Amygdala (tissue), 56 donors: ENCODE results near the gene FYCO1.
"Not testable (repeated sequence)": the region's sequence is repeated elsewhere in the genome, so short reads cannot be mapped to it uniquely, and the experiment has no call there.

Experiments used
- DNase-seq, 56 donors: peaks; one replicate each; lab custom pipeline; 2025; lab: John Stamatoyannopoulos, UW

Gene FYCO1

DNA sequence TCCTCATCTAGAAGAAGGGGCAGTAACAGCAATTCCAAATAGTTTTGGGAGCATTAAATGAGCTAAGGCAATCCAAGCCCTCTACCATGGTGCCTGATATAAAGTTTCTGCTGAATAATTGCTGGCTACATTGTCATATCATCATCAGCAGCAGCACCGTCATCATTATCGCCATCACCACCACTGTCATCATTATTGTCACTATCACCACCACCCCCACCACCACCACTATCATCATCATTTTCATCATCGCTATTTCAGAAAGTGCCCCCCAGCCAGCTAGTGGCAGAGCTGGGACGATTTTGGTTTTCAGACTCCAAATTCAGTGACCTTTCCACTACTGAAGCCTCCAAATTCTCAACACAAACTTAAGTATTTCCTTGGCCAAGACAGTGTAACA is 16.6 kb upstream of the FYCO1 start:
- DNase-seq, result no peak

DNA sequence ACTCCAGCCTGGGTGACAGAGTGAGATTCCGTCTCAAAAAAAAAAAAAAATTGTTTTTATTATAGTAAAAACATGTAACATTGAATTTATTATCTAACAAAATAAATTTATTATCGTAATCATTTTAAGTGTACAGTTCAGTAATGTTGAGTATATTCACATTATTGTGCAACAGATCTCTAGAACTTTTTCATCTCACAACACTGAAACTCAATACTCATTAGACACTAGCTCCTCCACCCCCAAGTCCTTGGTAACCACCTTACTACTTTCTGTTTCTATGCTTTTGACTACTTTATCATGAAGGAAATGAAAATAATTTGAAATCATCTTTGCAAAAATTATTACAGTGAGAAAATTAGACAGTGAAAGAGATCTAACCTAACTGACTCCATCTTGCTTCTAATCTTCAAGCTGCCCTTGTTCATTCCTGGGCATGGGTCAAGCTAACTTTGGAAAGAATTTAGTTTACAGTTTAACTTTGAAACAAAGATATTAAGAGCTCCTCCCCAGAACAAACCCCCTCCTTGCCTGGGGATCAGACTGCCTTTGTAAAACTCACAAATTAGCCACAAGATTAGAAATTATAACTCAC is 15.0 kb upstream of the FYCO1 start:
- DNase-seq, result no peak

DNA sequence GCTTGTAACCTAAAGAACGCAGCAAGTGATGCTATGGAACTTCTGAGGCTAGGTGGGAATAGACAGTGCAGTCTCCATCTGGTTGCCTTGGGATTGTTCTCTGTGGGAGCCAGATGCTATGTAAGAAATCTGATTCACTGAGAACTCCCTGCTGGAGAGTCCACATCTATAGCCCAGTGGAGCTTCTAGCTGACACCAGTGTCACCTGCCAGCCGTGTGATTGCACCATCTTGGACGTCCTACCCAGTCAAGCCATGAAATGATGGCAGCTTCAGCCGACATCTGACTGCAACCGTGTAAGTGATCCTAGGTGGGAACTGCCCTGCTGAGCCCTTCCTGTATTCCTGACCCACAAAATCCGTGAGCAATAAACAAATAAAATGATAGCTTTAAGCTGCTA is 12.4 kb upstream of the FYCO1 start:
- no peak for DNase-seq

DNA sequence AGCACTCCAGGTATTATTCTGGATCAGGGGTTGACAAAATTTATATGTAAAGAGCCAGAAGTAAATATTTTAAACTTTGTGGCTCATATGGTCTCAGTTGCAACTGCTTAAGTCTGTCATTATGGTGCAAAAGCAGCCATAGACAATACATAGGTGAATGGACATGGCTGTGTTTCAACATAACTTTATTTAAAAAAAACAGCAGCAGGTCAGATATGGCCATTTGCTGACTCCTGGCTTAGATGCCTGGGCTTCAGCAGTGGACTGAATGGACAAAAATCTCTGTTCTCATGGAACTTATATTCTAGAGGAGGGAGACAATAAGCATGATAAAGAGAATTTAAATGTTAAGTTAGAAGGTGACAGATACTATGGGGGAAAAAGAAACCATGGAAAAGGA is 11.7 kb upstream of the FYCO1 start:
- no peak for DNase-seq

DNA sequence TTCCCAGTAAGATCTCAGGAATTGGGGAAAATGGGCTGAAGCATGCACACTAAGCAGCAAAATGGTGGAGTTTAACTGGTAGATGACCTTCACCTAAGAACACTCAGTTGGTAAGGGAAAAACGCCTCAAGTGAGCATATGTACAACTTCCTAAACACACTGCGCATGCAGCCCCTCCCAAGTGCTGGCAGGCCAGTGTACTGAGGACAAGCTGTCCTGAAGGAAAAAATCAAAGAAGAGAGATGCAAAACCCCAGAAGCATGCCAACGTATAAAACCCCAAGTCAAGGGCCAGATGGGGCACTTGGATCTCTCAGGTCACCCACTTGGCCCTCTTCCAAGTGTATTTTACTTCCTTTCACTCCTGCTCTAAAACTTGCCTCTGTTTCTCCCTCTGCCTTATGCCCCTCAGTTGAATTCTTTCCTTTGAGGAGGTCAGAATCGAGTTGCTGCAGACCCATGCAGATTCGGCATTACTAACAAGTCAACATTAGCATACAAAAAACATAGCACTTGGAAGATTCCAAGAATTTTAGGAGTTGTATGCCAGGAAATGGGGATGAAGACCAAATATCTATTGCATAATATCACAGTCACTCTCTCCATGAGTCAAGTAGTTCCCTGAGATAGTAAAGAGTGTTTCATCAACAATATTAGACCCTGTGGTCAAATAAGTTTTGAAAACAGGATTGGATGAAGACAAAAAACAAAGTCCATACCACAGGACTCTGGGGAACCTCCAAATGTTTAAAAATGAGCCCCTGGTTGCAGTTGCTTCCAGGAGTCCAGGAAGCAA is 10.8 kb upstream of the FYCO1 start:
- no peak for DNase-seq

DNA sequence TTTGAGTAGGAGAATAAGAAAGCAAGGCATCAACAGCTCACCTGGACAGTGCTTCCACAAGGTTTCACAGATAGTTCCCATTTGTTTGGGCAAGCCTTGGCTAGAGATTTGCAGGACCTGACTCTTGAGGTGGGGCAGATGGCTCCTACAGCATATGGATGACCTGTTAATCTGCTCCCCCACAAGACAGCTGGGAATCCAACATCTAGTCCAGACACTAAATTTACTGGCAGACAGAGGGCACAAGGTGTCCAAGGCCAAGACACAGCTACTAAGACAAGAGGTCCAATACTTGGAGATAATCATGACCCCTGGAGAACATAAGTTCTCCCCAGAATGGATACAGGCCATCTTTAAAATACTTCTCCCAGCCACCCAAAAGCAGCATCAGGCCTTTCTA is 8.1 kb upstream of the FYCO1 start:
- not testable (repeated sequence) for DNase-seq

DNA sequence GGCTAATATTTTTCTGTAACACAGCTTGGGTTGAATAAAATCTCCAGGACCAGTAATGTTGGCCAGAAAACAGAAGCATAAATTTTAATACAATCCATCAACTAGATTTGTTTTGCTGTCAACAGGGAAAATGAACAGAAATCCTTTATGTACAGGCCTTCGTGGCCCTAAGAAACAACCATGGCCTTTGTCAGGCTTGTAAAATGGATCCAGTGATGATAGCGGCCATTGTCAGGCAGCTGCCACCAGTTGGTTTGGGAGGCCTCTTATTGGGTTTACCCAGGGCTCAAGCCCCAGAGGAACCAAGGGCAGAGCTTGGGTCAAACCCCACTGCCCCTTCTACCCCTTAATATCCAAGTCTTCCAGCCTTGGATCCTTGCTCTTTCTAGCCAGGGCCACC is 5.6 kb upstream of the FYCO1 start:
- DNase-seq, result peak in 6 of 56 donors; percentile 4 to 34 (median 8)

DNA sequence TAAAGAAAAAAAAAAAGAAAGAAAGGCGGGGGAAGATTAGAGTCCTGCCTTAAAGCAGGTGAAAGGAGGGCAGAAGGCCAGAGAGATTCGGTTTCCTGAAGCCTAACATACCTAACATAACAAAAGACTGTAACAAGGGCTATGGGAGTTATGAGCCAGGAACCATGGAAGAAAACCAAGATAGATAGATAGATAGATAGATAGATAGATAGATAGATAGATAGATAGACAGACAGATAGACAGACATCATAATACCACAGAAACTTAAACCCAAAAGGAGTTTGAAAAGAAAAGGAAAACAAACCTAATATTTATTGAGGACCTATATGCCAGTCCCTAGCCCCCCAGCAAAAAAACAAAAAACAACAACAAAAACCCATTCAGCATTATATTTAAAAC is 2.3 kb upstream of the FYCO1 start:
- DNase-seq, result no peak

DNA sequence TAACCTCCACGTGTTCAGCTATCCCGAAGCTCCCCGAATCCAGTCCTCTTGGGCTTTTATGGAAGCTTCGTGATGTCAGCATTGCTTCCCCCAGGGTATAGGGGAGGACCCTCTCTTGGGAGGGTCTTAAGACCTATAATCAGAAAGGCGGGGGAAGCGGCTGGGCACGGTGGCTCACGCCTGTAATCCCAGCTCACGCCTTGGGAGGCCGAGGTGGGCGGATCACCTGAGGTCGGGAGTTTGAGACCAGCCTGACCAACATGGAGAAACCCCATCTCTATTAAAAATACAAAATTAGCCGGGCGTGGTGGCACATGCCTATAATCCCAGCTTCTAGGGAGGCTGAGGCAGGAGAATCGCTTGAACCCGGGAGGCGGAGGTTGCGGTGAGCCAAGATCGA is 1.9 kb upstream of the FYCO1 start:
- not testable (repeated sequence) for DNase-seq

DNA sequence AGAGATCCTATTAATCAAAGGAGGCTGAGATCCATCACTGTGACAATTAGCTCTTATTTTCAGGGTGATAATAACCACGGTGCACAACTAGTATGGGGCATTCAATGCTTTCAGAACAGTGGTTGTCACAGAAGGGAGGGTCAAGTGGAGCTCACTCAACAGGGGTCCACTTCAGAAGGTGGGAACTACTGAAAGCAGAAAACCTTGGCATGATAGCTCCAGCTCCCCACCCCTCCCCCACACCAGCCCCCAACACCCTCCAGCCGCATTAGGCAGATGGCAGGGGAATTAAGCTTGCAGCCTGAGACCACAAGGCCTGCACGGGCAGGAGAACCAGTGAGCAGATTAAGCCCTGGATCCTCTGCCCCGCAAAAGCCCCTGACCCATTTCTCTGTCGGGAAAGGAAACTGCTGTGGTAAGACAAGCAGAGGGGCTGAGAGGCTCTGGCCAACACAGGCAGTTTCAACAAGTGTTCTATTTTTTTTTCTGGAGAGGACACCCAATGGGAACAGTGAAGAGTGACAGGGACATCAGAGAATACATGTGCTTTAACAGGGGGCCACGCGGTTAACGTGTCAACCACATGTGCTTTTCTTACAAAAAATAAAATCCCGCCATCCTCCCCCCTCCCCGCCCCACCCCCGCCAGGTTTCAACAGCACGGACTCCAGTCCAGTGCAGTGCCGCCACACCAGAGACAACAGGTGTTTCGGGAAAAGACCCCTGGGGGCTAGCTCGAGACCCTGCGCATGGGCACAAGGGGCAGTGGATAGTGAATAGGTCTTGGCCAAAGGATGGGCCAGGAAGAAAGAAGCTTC is 997 bp downstream of the FYCO1 start:
- DNase-seq, result peak in 3 of 56 donors; percentile 36 to 41 (median 40)

DNA sequence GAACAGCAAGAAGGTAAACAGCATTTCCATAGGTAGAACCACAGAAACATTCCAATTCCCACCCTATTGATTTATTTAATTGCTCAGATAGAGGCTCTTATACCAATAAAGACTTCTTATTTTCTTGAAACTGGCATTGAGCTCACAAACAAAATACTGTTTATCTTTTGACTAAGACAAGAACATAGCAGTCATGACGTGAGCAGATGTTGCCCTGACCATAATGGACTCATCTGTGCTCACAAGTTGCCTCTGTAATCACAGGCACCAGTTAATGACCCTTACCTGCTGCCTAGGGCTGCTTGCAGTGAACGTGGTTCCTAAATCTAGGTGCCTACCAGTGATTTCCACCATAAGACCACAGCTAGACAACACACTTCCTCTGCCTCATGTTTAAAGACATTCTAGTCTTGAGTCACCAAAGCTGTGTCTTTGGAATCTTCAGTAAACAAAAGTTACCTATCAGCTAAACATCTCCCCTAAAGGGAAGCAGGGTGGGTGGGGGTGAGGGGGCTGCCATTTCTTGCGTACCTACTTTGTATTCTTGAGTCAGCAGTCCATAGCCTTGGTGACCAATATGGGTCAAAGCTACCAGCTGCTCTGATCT is 2.1 kb downstream of the FYCO1 start:
- no peak for DNase-seq

DNA sequence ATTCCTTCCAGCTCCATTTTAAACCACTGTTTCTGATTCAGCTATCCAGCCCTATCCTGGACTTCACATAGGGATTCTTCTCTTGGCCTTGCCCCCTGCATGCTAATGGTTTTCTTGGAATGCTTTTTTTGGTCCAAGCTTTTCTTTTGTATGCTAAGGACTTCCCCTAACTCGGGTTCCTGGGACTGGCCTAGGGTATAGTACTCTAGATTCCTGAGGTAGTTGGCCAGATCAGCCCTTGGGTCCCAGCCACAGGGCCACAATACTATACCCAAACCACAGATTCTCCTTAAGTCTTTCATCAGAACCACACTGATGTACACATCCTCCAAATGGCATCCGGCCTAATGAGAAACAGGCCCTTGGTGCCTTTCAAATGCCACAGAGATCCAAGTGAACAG is 2.8 kb downstream of the FYCO1 start:
- DNase-seq, result no peak

DNA sequence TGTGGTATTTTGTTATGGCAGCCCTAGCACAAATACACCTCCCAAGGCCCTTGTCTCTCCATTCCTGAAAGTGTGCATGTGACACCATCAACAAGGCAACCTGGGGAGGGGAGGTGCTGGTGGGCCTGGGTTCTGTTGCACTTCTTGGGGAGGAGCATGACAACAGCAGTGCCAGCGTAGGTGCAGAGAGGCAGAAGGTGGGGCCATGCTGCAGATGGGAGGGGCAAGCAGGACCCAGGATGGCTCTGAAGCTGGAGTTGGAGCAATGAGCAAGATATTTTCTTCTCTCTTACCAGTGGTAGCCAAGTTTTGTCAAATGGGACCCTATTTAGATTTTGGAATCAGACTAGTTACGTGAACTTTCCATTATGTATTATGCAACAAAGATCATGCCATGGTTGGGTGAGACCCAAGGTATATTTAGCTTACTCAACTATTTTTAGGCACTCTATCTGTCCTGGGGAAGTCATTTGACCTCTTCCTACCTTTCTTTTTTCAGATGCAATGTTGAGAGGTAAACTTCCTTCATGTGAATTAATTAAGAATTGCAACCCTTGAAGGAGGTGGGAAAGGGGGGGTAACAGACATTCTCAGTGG is 3.4 kb downstream of the FYCO1 start:
- no peak for DNase-seq

DNA sequence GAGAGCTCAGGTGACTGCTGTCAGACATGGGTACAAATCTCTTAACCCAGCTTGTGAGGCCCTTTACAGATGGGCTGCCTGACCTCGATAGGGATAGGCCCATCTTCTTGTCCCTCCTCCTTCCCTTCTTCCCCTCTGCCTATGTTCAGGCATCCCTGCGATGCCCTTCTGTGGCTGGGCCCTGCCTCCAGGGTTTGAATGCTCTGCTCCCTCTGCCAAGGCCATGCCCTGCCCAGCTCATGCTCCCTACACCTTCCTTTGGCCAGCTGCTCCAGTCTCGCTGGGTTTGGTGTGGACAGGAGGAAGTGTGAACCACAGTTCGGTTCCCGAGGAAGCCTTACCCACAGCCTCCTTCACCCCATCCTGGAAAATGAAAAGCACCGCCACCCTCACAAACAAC is 4.3 kb downstream of the FYCO1 start:
- DNase-seq, result no peak

DNA sequence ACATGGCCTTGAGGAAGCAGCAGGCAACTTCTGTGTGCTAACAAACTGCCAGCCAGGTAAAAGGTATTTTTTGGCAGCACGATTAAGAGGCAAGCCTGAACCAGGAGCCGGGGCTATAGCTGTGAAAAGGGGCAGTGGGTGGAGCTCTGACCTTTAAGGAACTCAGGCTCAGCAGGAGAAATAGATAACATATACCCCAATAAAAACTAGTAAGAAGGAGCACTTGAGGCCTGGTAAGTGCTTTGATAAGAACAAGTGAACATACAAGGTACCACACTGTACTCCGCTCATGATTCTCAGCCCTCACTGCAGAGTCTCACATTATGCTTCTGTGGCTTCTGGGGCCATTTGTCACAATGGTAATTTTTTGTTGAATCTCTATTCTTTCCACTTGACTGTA is 5.4 kb downstream of the FYCO1 start:
- no peak for DNase-seq

DNA sequence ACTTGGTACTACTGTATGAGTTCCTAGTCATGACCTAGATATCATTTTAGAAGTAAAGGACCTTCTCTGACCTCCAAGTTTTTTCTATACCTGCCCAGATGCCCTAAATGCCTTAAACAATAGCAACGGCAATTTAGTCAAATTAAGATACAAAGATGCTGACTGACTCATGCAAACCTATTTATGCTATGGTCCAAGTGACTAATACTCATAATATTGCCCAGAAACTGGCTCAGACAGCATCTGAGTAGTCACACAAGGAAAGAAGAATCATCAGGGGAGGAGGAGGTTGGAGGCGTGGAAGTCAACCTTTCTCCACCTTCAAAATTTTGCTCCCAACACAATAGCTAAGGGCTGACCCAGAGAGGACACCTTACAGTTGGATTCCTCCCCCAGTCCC is 6.8 kb downstream of the FYCO1 start:
- no peak for DNase-seq

DNA sequence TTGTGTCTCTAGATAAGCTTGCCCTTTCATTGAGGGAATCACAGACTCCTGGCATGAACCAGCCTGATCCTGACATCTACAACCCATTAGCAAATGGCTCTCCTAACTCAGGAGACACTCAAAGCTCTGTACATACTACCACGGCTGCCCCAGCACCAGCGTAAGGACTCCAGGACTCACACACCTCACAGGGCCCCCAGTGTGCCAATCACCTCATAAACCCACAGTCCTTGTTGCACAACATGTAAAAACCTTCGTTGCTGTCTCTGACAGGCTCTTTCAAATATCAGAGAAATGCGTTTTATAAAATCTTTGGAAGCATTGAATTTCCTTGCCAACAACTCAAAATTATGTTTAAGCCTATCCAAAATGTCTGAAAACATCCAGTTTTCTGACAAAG is 7.3 kb downstream of the FYCO1 start:
- no peak for DNase-seq

DNA sequence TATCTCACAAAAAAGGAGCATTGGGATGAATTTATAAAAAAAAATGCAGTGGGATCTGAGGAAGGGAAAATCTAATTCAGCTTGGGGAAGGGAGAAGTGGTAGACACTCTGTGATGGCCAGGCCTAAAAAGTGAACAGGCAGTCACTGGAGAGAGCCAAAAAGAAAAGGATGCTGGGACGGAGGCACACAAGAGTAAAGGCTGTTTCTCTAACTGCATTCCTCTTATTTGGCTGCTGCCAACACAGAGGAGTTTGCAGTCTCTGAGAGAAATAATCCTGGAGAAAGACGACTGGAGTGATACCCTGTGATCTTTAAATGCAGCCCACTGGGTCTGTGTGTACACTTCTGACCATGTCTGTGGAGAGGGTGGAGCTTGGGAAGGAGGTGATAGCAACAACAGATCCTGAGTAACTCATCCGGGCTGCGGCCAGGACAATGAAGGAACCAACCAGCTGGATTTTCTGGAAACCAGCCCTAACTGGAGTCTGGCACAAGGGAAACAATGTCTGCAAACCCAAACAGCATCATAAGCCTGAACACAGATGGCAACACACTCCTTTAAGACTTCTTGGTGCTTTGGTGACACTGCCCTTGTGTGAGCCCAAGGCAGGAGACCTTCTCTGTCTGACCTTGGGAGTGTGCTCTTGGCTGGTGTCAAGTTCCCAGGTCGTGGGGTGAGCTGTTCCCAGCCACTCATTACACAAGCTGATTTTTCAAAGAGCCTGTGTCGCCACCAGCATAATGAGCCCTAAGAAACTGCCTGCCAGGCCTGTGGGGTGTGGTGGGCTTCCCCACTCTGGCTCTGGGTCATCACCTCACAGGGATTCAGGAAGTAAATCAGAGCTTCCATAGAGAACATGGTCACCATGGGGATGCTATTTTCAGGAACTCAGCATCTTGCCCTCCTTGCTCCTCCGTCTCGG is 8.0 kb downstream of the FYCO1 start:
- DNase-seq, result peak in 32 of 56 donors; percentile 4 to 65 (median 35)

DNA sequence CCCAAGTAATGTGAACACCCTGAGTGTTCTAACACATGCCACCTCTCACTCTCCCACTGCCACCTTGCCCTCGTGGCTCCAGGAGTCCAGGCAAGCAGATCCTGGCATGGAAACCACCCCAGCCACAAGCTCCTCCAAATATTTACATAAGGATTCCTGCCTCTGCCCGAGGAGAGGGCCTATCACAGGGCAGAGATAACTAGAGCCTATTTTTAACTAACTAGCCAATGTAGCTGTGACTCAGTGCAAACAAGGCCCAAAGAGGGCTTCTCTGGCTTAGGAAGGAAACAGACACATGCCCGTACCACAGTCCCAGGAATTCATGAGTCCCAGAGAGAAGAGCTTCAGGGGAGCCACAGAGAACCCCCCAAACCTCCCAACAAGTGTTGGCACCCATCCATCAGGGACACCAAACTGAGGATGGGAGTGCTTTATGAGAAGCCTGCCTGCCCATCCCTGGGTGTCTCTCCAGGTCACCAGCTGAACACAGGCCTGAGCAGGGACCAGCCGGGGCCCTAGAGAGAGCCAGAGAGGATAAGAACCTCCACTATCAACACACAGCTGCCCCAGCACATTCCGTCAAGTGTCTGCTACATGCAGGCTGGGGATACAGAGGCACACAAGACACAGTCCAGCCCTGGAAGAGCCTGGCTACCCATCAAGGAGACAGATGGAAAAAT is 9.2 kb downstream of the FYCO1 start:
- no peak for DNase-seq
